ENCODE measurements around the gene PTGFRN.

DNA sequence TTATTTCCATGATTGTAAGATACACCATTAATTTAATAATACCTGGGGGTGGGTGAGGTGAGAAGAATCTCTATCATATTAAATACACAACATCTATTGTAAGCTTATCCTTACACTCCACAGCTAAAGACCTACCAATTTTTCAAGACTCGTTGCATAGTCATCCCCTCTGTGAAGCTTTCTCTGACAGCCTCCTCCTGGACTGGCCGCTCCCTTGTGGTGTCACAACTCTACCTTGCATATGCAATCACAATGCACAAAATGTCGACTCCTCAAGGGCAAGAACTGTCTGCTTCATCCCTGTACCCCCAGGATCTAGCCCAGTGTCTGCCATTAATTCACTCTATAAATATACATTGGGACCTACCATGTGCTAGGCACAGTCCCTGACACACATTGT is 2.4 kb upstream of the PTGFRN start:
- TF ChIP-seq, protein P1, sequence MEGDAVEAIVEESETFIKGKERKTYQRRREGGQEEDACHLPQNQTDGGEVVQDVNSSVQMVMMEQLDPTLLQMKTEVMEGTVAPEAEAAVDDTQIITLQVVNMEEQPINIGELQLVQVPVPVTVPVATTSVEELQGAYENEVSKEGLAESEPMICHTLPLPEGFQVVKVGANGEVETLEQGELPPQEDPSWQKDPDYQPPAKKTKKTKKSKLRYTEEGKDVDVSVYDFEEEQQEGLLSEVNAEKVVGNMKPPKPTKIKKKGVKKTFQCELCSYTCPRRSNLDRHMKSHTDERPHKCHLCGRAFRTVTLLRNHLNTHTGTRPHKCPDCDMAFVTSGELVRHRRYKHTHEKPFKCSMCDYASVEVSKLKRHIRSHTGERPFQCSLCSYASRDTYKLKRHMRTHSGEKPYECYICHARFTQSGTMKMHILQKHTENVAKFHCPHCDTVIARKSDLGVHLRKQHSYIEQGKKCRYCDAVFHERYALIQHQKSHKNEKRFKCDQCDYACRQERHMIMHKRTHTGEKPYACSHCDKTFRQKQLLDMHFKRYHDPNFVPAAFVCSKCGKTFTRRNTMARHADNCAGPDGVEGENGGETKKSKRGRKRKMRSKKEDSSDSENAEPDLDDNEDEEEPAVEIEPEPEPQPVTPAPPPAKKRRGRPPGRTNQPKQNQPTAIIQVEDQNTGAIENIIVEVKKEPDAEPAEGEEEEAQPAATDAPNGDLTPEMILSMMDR (IDR thresholded peaks at IDR 0.05), result no peak
- no peak for TF ChIP-seq EP300 (IDR thresholded peaks at IDR 0.05)
- TF ChIP-seq POLR2A (IDR thresholded peaks at IDR 0.05), result no peak
- TF ChIP-seq POLR2AphosphoS5 (IDR thresholded peaks at IDR 0.05), result no peak
